Activated B cell treated with CpG ODN at 0.5 μM for 24 hours (primary cell): ENCODE measurements around the gene LRRC74B. TPM values are rescaled to one million over a fixed set of nuclear protein-coding genes. Genes with fewer than 3 reads are reported as not detected.
"Not testable (repeated sequence)": the region's sequence is repeated elsewhere in the genome, so short reads cannot be mapped to it uniquely, and the experiment has no call there.

Source experiments
- ATAC-seq: fragments of 200-7000 bp; cut with Tn5 transposase; one replicate; pipeline ENCODE4 v1.10.0; 2021; ENCODE audit warnings: low read depth, mild to moderate bottlenecking, moderate library complexity
- CTCF ChIA-PET: fragments of 350-600 bp; sonication (Branson Sonifier 250); formaldehyde crosslinking; loops from one replicate; lab custom pipeline; 2021; ENCODE audit warnings: antibody characterized with exemption; lab: Charles Lee
- POLR2A ChIA-PET: fragments of 350-600 bp; sonication (Branson Sonifier 250); formaldehyde crosslinking; loops from one replicate; lab custom pipeline; 2021; ENCODE audit warnings: antibody characterized with exemption; lab: Charles Lee
- DNase-seq: peaks from one replicate; pipeline ENCODE4 v3.0.0; 2022
- H3K27ac Mint-ChIP-seq: one replicate; pipeline ENCODE4 v1.8.0; 2020; ENCODE audit warnings: mixed read lengths
- H3K27me3 Mint-ChIP-seq: one replicate; pipeline ENCODE4 v1.8.0; 2021; ENCODE audit warnings: mixed read lengths
- H3K36me3 Mint-ChIP-seq: one replicate; pipeline ENCODE4 v1.8.0; 2021; ENCODE audit warnings: low read depth, mixed read lengths
- H3K4me1 Mint-ChIP-seq: one replicate; pipeline ENCODE4 v1.8.0; 2021; ENCODE audit warnings: mixed read lengths
- H3K4me3 Mint-ChIP-seq: one replicate; pipeline ENCODE4 v1.8.0; 2020; ENCODE audit warnings: mild to moderate bottlenecking, mixed read lengths
- H3K9me3 Mint-ChIP-seq: one replicate; pipeline ENCODE4 v1.8.0; 2020; ENCODE audit warnings: mixed read lengths
- intact Hi-C: fragments of 100-400 bp; cut with micrococcal nuclease; formaldehyde crosslinking; loops from one replicate; pipeline ENCODE4 v1.15.1; 2024
- total RNA-seq: library from RNA; stranded (reverse); gene quantifications from 2 replicates; pipeline ENCODE4 v1.2.3, GENCODE V29; 2022
- TF ChIP-seq, protein P1 (sequence below): fragments of 200-600 bp; IDR thresholded peaks from one replicate; pipeline ENCODE4 v1.8.0; 2022; ENCODE audit warnings: antibody characterized with exemption, mild to moderate bottlenecking

LRRC74B gene
- total RNA-seq, 1 donor from 2014 or later, result not detected

DNA sequence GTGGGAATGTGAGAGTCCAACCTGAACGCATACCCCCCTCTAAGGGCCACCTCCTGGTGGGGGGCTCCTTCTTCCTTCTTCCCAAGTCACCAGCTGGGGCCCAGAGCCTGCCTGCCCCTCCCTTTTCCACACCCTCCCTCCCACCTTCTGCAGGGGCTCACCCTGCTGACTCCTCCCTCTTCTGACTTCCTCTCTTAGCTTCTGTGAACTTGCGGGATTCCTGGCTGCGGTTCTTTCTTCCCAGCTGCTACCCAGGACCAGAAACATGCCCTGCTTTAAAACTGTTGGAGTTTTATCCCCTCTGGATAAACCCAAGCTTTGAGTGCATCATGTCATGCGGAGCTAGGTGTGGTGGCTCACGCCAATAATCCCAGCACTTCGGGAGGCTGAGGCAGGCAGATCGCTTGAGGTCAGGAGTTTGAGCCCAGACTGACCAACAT, 10.2 kb downstream of the LRRC74B start:
- Mint-ChIP-seq H3K9me3 (no peaks in the 10 kb centered on the region), H3K27me3 (peaks cover 24% of the 10 kb centered on the region), H3K4me3 (no peak overlapping the region), H3K27ac (no peak overlapping the region), H3K36me3 (no peaks in the 10 kb centered on the region), H3K4me1 (peaks cover 8% of the 10 kb centered on the region)
- DNase-seq (no peak), ATAC-seq (no peak)
- POLR2A ChIA-PET, result no interaction called here
- intact Hi-C loops, result no loop called here
- CTCF ChIA-PET, result no interaction called here
- TF ChIP-seq, protein P1, sequence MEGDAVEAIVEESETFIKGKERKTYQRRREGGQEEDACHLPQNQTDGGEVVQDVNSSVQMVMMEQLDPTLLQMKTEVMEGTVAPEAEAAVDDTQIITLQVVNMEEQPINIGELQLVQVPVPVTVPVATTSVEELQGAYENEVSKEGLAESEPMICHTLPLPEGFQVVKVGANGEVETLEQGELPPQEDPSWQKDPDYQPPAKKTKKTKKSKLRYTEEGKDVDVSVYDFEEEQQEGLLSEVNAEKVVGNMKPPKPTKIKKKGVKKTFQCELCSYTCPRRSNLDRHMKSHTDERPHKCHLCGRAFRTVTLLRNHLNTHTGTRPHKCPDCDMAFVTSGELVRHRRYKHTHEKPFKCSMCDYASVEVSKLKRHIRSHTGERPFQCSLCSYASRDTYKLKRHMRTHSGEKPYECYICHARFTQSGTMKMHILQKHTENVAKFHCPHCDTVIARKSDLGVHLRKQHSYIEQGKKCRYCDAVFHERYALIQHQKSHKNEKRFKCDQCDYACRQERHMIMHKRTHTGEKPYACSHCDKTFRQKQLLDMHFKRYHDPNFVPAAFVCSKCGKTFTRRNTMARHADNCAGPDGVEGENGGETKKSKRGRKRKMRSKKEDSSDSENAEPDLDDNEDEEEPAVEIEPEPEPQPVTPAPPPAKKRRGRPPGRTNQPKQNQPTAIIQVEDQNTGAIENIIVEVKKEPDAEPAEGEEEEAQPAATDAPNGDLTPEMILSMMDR, result no peak

DNA sequence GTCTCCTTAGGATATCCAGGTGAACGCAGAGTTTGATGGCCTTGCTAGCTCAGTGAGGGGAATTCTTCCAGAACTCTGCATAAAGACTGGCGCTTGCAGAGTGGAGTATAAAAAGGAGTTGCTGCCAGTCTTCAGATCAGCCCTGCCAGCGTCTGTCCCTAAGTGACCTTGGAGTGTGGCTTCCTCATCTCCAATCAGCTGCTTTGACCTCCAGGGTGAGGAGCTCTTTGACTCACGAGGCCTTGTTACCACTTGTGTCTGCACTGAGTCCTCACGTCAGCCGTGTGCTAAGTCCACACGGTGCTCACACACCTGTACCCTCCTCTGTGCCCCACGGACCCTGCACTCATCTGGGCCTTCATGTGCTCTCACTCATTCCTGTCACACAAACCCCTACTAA, 14.6 kb downstream of the LRRC74B start:
- H3K4me3 Mint-ChIP-seq, DNase-seq, H3K36me3 Mint-ChIP-seq, H3K4me1 Mint-ChIP-seq, ATAC-seq, H3K27ac Mint-ChIP-seq, POLR2A ChIA-PET, CTCF ChIA-PET, H3K9me3 Mint-ChIP-seq, intact Hi-C loops: not testable (repeated sequence)
- H3K27me3 Mint-ChIP-seq, result peaks cover 18% of the 10 kb centered on the region

DNA sequence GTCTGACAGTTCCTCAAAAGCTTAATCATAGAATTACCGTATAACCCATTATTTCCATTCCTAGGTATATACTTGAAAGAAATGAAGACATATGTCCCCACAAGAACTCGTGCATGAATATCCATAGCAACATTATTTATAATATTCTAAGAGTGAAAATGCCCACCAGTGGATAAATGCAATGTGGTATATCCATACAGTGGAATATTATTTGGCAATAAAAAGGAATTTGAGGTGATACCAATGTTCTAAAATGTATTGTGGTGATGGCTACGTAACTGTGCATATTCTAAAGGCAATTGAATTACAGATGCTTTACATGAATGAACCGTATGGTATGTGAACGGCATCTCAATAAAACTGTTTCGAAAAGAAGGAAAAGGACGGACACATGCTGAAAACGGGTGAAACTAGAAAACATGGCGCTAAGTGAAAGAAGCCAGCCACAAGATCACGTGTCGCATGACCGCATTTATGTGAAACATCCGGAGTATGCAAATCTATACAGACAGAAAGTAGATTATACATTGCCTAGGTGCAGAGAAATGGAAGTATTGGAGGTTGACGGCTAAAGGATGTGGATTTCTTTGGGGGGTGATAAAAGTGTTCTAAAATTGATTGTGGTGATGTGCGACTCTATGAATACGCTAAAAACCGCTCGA, 16.0 kb downstream of the LRRC74B start:
- H3K4me3 Mint-ChIP-seq, H3K27me3 Mint-ChIP-seq, H3K36me3 Mint-ChIP-seq, ATAC-seq, CTCF ChIA-PET, H3K9me3 Mint-ChIP-seq, DNase-seq, H3K4me1 Mint-ChIP-seq, POLR2A ChIA-PET, intact Hi-C loops, H3K27ac Mint-ChIP-seq: not testable (repeated sequence)

DNA sequence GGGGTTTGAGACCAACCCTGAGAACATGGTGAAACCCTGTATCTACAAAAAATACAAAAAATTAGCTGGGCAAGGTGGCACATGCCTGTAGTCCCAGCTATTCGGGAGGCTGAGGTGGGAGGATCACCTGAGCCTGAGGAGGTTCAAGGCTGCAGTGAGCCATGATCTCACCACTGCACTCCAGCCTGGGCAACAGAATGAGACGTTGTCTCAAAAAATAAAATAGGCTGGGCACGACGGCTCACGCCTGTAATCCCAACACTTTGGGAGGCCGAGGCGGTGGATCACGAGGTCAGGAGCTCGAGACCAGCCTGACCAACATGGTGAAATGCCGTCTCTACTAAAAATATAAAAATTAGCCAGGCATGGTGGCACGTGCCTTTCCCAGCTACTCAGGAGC, 18.7 kb downstream of the LRRC74B start:
- H3K36me3 Mint-ChIP-seq, H3K9me3 Mint-ChIP-seq, H3K4me3 Mint-ChIP-seq, H3K27me3 Mint-ChIP-seq, H3K27ac Mint-ChIP-seq, H3K4me1 Mint-ChIP-seq, POLR2A ChIA-PET, ATAC-seq, DNase-seq, intact Hi-C loops: not testable (repeated sequence)
- CTCF ChIA-PET, result interaction anchor here (0.6 kb wide), 1 partner anchor 17 kb away, joined by 3 read pairs; no protein-coding TSS in a partner anchor

DNA sequence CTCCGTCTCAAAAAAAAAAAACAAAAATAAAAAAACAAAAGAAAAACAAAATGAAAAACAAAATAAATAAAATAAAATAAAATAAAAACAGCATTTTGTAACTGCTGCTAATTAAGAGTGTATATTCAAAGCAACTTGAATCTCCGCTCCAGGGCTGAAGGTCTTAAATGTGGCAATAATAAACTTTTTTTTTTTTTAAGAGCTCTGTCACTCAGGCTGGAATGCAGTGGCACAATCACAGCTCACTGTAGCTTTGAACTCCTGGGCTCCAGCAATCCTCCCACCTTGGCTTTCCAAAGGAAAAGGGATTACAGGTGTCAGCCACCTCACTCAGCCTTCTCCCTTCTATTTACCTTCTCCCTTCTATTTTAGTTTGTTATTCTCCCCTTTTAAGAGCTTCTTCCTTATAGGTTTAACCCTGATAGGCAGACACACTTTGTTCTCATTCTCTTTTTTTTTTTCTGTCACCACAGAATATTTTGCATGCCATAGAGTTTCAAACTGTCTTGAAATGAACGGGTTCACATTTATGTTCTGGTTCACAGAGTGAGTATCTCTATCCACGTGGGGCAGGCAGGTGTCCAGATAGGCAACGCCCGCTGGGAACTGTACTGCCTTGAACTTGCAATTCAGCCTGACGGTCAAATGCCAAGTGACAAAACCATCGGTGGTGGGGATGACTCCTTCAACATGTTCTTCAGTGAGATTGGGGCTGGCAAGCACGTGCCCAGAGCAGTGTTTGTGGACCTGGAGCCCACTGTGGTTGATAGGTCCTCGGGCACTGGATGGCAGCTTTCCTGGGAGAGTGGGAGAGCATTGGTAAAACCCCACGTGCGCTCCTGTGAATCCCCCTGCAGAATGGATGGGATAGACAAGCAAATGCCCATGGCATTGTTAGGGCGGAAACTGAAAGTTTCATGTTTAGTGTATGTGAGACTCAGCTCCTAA, 19.4 kb downstream of the LRRC74B start:
- intact Hi-C loops, result no loop called here
- CTCF ChIA-PET, result interaction anchor here (0.6 kb wide), 1 partner anchor 17 kb away, joined by 3 read pairs; no protein-coding TSS in a partner anchor
- ATAC-seq (no peak), DNase-seq (no peak)
- Mint-ChIP-seq H3K36me3 (no peaks in the 10 kb centered on the region), H3K27ac (no peak overlapping the region), H3K27me3 (peaks cover 3% of the 10 kb centered on the region), H3K9me3 (peaks cover 2% of the 10 kb centered on the region), H3K4me3 (no peak overlapping the region), H3K4me1 (no peaks in the 10 kb centered on the region)
- TF ChIP-seq, protein P1, result no peak
- POLR2A ChIA-PET, result no interaction called here

DNA sequence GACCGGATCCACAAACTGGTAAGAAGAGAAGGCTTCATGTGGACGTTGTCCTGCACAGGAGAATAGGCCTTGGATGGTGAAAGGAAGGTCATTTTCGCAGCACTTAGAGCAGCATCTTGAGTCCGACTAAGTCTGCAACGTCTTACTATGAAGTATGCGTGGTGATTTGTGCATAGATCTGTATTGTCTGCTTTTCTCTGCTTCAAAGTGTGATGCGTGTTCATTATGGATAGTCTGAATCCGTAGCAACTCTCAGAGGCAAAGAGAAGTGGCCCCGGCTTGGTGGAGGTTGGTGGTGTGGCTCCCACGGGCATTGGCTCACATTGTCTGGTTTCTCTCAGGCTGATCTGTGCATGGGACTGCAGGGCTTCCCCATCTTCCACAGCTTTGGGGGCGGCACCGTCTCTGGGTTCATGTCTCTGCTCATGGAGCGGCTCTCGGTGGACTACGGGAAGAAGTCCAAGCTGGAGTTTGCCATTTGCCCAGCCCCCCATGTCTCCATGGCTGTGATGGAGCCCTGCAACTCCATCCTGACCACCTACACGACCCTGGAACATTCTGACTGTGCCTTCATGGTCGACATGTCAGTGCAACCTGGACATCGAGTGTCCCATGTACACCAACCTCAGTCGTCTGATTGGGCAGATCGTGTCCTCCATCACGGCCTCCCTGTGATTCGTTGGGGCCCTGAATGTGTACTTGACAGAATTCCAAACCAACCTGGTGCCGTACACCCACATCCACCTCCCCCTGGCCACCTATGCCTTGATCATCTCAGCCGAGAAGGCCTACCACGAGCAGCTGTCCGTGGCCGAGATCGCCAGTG, 21.5 kb downstream of the LRRC74B start:
- intact Hi-C loops, result no loop called here
- ATAC-seq, result no peak
- H3K4me3 Mint-ChIP-seq, result no peak overlapping the region
- peaks cover 4% of the 10 kb centered on the region for H3K27me3 Mint-ChIP-seq
- no peak overlapping the region for H3K27ac Mint-ChIP-seq
- POLR2A ChIA-PET, result no interaction called here
- CTCF ChIA-PET, result no interaction called here
- TF ChIP-seq, protein P1, result no peak
- no peaks in the 10 kb centered on the region for H3K9me3 Mint-ChIP-seq
- no peaks in the 10 kb centered on the region for H3K36me3 Mint-ChIP-seq
- DNase-seq, result no peak
- H3K4me1 Mint-ChIP-seq, result no peaks in the 10 kb centered on the region
